GM12865 (cell line): ENCODE data around the gene EIPR1.
"Not testable (repeated sequence)": the region's sequence is repeated elsewhere in the genome, so short reads cannot be mapped to it uniquely, and the experiment has no call there.

Experiments
- DNase-seq: peaks from one replicate; pipeline ENCODE4 v3.0.0; 2010; ENCODE audit warnings: low read depth
- H3K4me3 ChIP-seq: 2 replicates; pipeline ENCODE4 v1.5.1; 2011; ENCODE audit warnings: mild to moderate bottlenecking, low read depth, low read length, control low read depth
- CTCF ChIP-seq: IDR thresholded peaks from 2 replicates; pipeline ENCODE4 v1.5.1; 2011; ENCODE audit warnings: low read length, control low read depth, low read depth, inconsistent platforms; ENCODE audit not compliant: insufficient read depth; ENCODE audit errors: missing control alignments

The EIPR1 gene

GRCh38 chr2:3200420-3200939, 177.1 kb downstream of the EIPR1 start:
- no peak for DNase-seq
- no peak for TF ChIP-seq CTCF
- H3K4me3 ChIP-seq, result no peak overlapping the region

GRCh38 chr2:3199627-3200345, 177.8 kb downstream of the EIPR1 start:
- no peak for DNase-seq
- no peak overlapping the region for H3K4me3 ChIP-seq
- TF ChIP-seq CTCF, result no peak

- not testable (repeated sequence) for H3K4me3 ChIP-seq, DNase-seq
Measured at GRCh38 chr2:3198671-3199192, 178.9 kb downstream of the EIPR1 start.

GRCh38 chr2:3198119-3198518, 179.5 kb downstream of the EIPR1 start:
- no peak overlapping the region for H3K4me3 ChIP-seq
- peak; percentile 55 for DNase-seq
- TF ChIP-seq CTCF, result peak; percentile 32

GRCh38 chr2:3197308-3197707, 180.3 kb downstream of the EIPR1 start:
- no peak for DNase-seq
- H3K4me3 ChIP-seq, result no peak overlapping the region
- TF ChIP-seq CTCF, result no peak

- no peak for DNase-seq
- H3K4me3 ChIP-seq, result no peak overlapping the region
- TF ChIP-seq CTCF, result no peak
Measured at GRCh38 chr2:3196716-3197115, 180.9 kb downstream of the EIPR1 start.

GRCh38 chr2:3195641-3196476, 181.8 kb downstream of the EIPR1 start:
- no peak for DNase-seq
- TF ChIP-seq CTCF, result no peak
- no peak overlapping the region for H3K4me3 ChIP-seq
